ENCODE data around the gene AKR1D1.
"Not testable (repeated sequence)": the region's sequence is repeated elsewhere in the genome, so short reads cannot be mapped to it uniquely, and the experiment has no call there.

Gene AKR1D1

GRCh38 chr7:138033241-138033640 lies 43.0 kb upstream of the AKR1D1 start:
- TF ChIP-seq CTCF (conservative IDR thresholded peaks at IDR 0.05) (no peak), ZFX (IDR thresholded peaks at IDR 0.05) (no peak)
- no peak overlapping the region for H3K27ac ChIP-seq

DNA sequence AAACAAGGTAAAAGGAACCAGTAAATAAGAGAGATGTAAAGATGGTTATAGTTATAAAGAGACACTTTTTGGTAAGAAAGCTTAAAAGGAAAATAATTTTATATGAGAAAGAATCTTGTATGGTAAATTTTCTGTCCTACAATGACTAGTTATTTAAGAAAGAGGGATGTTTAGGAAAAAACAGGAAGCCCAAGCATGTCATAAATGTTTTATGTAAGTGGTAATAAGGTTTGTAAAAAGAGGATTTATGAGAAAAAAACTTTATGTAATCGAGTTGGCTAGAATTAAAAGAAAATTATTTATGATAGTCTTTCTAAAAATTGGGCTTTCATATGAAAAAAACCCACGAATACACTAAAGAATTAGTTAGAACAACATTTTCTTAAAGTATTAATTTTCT lies 40.1 kb upstream of the AKR1D1 start:
- no peak for TF ChIP-seq CTCF (conservative IDR thresholded peaks at IDR 0.05)
- TF ChIP-seq ZFX (IDR thresholded peaks at IDR 0.05) = no peak
- H3K27ac ChIP-seq = no peak overlapping the region

DNA sequence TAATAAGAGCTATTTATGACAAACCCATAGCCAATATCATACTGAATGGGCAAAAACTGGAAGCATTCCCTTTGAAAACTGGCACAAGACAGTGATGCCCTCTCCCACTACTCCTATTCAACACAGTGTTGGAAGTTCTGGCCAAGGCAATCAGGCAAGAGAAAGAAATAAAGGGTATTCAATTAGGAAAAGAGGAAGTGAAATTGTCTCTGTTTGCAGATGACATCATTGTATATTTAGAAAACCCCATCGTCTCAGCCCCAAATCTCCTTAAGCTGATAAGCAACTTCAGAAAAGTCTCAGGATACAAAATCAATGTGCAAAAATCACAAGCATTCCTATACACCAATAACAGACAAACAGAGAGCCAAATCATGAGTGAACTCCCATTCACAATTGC lies 36.2 kb upstream of the AKR1D1 start:
- not testable (repeated sequence) for H3K27ac ChIP-seq

DNA sequence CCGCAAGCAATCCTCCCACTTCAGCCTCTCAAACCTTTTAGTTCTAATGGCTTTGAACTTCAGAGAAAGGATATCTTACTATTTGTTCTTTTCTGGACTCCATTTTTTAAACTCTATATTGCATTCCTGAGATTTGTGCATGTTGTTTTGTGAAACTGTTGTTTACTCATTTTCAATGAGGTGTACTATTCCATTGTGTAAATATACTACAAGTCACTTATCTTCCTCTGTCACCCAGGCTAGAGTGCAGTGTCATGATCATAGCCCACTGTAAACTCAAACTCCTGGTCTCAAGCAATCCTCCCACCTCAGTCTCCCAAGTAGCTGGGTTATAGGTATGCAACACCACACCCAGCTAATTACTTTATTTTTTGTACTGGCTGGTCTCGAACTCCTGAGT lies 31.4 kb upstream of the AKR1D1 start:
- no peak overlapping the region for H3K27ac ChIP-seq
- TF ChIP-seq ZFX (IDR thresholded peaks at IDR 0.05) (no peak), CTCF (conservative IDR thresholded peaks at IDR 0.05) (no peak)

GRCh38 chr7:138047907-138048306 lies 28.4 kb upstream of the AKR1D1 start:
- H3K27ac ChIP-seq = no peak overlapping the region
- TF ChIP-seq CTCF (conservative IDR thresholded peaks at IDR 0.05) = no peak
- no peak for TF ChIP-seq ZFX (IDR thresholded peaks at IDR 0.05)

DNA sequence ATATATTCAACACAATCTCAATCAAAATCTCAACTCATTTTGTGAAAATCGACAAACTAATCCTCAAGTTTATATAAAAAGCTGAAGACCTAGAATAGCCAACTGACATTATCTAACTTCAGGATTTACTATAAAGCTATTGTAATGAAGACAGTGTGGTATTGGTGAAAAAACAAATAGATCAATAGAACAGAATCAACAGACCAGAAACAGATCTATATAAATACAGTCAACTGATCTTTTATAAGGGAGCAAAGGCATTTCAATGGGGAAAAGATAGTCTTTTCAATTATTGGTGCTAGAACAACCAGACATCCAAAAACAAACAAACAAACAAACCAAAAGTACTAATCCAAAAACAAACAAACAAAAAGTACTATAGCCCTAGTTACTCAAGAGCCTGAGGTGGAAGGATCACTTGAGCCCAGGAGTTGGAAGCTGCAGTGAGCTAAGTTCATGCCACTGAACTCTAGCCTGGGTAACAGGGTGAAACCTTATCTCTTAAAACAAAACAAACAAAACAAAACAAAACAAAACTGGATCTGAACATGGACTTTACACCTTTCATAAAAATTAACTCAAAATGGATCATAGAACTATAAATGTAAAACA lies 26.6 kb upstream of the AKR1D1 start:
- H3K27ac ChIP-seq = no peak overlapping the region
- no peak for TF ChIP-seq CTCF (conservative IDR thresholded peaks at IDR 0.05)
- no peak for TF ChIP-seq ZFX (IDR thresholded peaks at IDR 0.05)

DNA sequence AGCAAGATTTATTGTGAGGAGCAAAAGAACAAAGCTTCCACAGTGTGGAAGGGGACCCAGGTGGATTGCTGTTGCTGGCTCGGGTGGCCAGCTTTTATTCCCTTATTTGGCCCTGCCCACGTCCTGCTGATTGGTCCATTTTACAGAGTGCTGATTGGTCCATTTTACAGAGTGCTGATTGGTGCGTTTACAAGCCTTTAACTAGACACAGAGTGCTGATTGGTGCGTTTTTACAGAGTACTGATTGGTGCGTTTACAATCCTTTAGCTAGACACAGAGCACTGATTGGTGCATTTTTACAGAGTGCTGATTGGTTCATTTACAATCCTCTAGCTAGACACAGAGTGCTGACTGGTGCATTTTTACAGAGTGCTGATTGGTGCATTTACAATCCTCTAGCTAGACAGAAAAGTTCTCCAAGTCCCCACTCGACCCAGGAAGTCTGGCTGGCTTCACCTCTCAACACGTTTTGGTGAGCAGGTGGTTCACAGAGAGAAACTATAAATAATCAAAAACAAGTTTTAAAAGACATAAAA lies 24.5 kb upstream of the AKR1D1 start:
- not testable (repeated sequence) for H3K27ac ChIP-seq

- H3K27ac ChIP-seq = no peak overlapping the region
- no peak for TF ChIP-seq ZFX (IDR thresholded peaks at IDR 0.05)
- TF ChIP-seq CTCF (conservative IDR thresholded peaks at IDR 0.05) = no peak
Observed at GRCh38 chr7:138052696-138053095, 23.6 kb upstream of the AKR1D1 start.

DNA sequence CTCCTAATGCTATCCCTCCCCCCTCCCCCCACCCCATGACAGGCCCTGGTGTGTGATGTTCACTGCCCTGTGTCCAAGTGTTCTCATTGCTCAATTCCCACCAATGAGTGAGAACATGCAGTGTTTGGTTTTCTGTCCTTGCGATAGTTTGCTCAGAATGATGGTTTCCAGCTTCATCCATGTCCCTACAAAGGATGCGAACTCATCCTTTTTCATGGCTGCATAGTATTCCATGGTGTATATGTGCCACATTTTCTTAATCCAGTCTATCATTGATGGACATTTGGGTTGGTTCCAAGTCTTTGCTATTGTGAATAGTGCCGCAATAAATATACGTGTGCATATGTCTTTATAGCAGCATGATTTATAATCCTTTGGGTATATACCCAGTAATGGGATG lies 20.6 kb upstream of the AKR1D1 start:
- H3K27ac ChIP-seq = not testable (repeated sequence)

Measured in C4-2B (cell line).